ENCODE results near the gene PIGV. TPM values are rescaled to one million over a fixed set of nuclear protein-coding genes. Genes with fewer than 3 reads are reported as not detected.
A peak's percentile ranks its signal among the peaks of the same experiment; 100 is the strongest.

Gene PIGV
- total RNA-seq, 1 experiment from 2014 or later: 30.8 TPM

- H3K4me1 ChIP-seq (replicated peaks; ENCODE audit: insufficient read depth): no peaks in the 10 kb centered on the region
- no peak for DNase-seq
- H3F3A ChIP-seq (ENCODE audit: insufficient read depth, low read depth): peaks cover 3% of the 10 kb centered on the region; the same call in 1 of the 2 replicates
- TF ChIP-seq EZH2 (IDR thresholded peaks at IDR 0.05; ENCODE audit: low read depth): no peak
- no peak; the same call in 1 of the 2 replicates for TF ChIP-seq CTCF (conservative IDR thresholded peaks at IDR 0.05)
- ChIA-PET CTCF (no interaction called here), POLR2A (ENCODE audit: unreplicated experiment) (no interaction called here)
- H3K36me3 ChIP-seq (ENCODE audit: low read depth): peaks cover 20% of the 10 kb centered on the region
- no peak overlapping the region for H2AFZ ChIP-seq
- H3K4me2 ChIP-seq: no peak overlapping the region
- H3K27me3 ChIP-seq (ENCODE audit: insufficient read depth, low read depth): no peaks in the 10 kb centered on the region
- intact Hi-C loops (cut with micrococcal nuclease; ENCODE audit: unreplicated experiment): no loop called here
- no peaks in the 10 kb centered on the region for H3K9me2 ChIP-seq (ENCODE audit: insufficient read depth)
- H3K27ac ChIP-seq: no peak overlapping the region
- H3K79me2 ChIP-seq (ENCODE audit: low read depth): peaks cover 19% of the 10 kb centered on the region
- no peak overlapping the region for H3K4me3 ChIP-seq
- no peaks in the 10 kb centered on the region for H4K20me1 ChIP-seq (ENCODE audit: insufficient read depth)
- BruUV-seq (replicated peaks): no TSS peak
- no peaks in the 10 kb centered on the region for H3K9me3 ChIP-seq (ENCODE audit: insufficient read depth, low read depth)
These were observed 26.5 kb upstream of the PIGV start for GRCh38 chr1:26761217-26761616.

- Histone ChIP-seq H3K27ac (no peak overlapping the region), H3K4me3 (no peak overlapping the region), H3K4me1 (replicated peaks; ENCODE audit: insufficient read depth) (peaks cover 40% of the 10 kb centered on the region), H3F3A (ENCODE audit: insufficient read depth, low read depth) (peaks cover 38% of the 10 kb centered on the region; the same call in 1 of the 2 replicates), H3K4me2 (no peak overlapping the region), H2AFZ (no peak overlapping the region), H3K27me3 (ENCODE audit: insufficient read depth, low read depth) (no peaks in the 10 kb centered on the region), H3K9me2 (ENCODE audit: insufficient read depth) (no peaks in the 10 kb centered on the region), H3K79me2 (ENCODE audit: low read depth) (peaks cover 10% of the 10 kb centered on the region; the same call in 1 of the 2 replicates), H3K36me3 (ENCODE audit: low read depth) (peaks cover 27% of the 10 kb centered on the region), H4K20me1 (ENCODE audit: insufficient read depth) (no peaks in the 10 kb centered on the region), H3K9me3 (ENCODE audit: insufficient read depth, low read depth) (no peaks in the 10 kb centered on the region)
- BruUV-seq (replicated peaks): no TSS peak
- intact Hi-C loops (cut with micrococcal nuclease; ENCODE audit: unreplicated experiment): no loop called here
- no peak for DNase-seq
- ChIA-PET POLR2A (ENCODE audit: unreplicated experiment) (no interaction called here), CTCF (no interaction called here)
- no peak for TF ChIP-seq EZH2 (IDR thresholded peaks at IDR 0.05; ENCODE audit: low read depth)
- no peak for TF ChIP-seq CTCF (conservative IDR thresholded peaks at IDR 0.05)
These were observed 20.0 kb upstream of the PIGV start for GRCh38 chr1:26767714-26768113.

- peaks cover 41% of the 10 kb centered on the region for H3K4me1 ChIP-seq (replicated peaks; ENCODE audit: insufficient read depth)
- ChIA-PET POLR2A (ENCODE audit: unreplicated experiment) (no interaction called here), CTCF (interaction anchor here (0.7 kb wide), 1 partner anchor 15 kb away, joined by 3 read pairs; no protein-coding TSS in a partner anchor)
- H2AFZ ChIP-seq: no peak overlapping the region
- 0 out of 2 replicates have a peak overlapping the region, but pooled peaks have one; percentile 2 for H3K27ac ChIP-seq
- no TSS peak for BruUV-seq (replicated peaks)
- peaks cover 38% of the 10 kb centered on the region; the same call in 1 of the 2 replicates for H3F3A ChIP-seq (ENCODE audit: insufficient read depth, low read depth)
- no peaks in the 10 kb centered on the region for H4K20me1 ChIP-seq (ENCODE audit: insufficient read depth)
- H3K9me2 ChIP-seq (ENCODE audit: insufficient read depth): no peaks in the 10 kb centered on the region
- H3K27me3 ChIP-seq (ENCODE audit: insufficient read depth, low read depth): no peaks in the 10 kb centered on the region
- H3K36me3 ChIP-seq (ENCODE audit: low read depth): peaks cover 22% of the 10 kb centered on the region; the same call in 1 of the 2 replicates
- H3K79me2 ChIP-seq (ENCODE audit: low read depth): peaks cover 10% of the 10 kb centered on the region; the same call in 1 of the 2 replicates
- no peaks in the 10 kb centered on the region for H3K9me3 ChIP-seq (ENCODE audit: insufficient read depth, low read depth)
- DNase-seq: no peak
- TF ChIP-seq CTCF (conservative IDR thresholded peaks at IDR 0.05): no peak
- TF ChIP-seq EZH2 (IDR thresholded peaks at IDR 0.05; ENCODE audit: low read depth): no peak
- no peak overlapping the region for H3K4me2 ChIP-seq
- H3K4me3 ChIP-seq: no peak overlapping the region
- intact Hi-C loops (cut with micrococcal nuclease; ENCODE audit: unreplicated experiment): no loop called here
These were observed 19.0 kb upstream of the PIGV start for GRCh38 chr1:26768755-26769154.

Measured in PC-9 (cell line).